GM21786 (cell line): ENCODE measurements around the gene PF4V1.
"Not testable (repeated sequence)": the region's sequence is repeated elsewhere in the genome, so short reads cannot be mapped to it uniquely, and the experiment has no call there.

Source experiments
- ATAC-seq: cut with Tn5 transposase; IDR thresholded peaks from one replicate; pipeline ENCODE4 v1.9.1; 2021; ENCODE audit not compliant: unreplicated experiment

PF4V1 gene

GRCh38 chr4:73869130-73870055, 16.3 kb downstream of the PF4V1 start, which contains the start of gene CXCL1:
Gene CXCL1, plus strand, starts transcription at chr4:73869393. Its CDS starts 78 bp downstream, at chr4:73869471.
- ATAC-seq: no peak

DNA sequence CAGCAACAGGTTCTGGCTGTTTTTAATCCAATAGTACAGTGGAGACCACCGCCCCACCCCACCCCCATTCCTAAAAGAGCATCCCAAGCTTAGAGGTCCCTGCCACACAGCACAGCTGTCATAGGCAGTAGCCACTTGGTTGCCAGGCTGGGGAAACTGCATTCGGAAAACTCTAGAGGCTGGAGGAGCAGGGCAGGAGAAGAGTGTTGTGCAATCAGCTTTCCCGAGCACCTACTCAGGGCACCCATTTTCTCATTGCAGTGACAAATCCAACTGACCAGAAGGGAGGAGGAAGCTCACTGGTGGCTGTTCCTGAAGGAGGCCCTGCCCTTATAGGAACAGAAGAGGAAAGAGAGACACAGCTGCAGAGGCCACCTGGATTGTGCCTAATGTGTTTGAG, 17.2 kb downstream of the PF4V1 start:
- ATAC-seq: no peak

- no peak for ATAC-seq
Measured at GRCh38 chr4:73870768-73871167, 17.7 kb downstream of the PF4V1 start.

- ATAC-seq: no peak
Measured at GRCh38 chr4:73871511-73872310, 18.6 kb downstream of the PF4V1 start.

- no peak for ATAC-seq
Measured at GRCh38 chr4:73872316-73873108, 19.4 kb downstream of the PF4V1 start.

DNA sequence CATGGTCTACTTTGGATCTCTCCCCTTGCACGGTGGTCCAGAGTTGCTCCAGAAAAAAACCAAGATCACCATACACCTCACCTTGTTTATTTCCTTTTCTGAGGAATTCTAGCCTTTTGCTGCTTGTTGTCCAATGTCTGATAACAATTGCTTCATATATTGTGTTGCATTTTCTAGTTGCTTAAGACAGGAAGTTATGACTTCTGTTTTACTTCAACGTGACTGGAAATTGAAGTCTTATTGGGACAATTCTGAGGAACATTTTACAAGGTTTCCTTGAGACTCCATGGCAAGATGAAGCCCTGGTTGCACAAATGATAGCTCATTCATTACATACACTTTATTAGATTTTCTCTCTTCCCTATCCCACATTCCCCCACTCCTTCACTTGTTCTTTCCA, 21.3 kb downstream of the PF4V1 start:
- no peak for ATAC-seq

- no peak for ATAC-seq
Measured at GRCh38 chr4:73875401-73875800, 22.3 kb downstream of the PF4V1 start.

DNA sequence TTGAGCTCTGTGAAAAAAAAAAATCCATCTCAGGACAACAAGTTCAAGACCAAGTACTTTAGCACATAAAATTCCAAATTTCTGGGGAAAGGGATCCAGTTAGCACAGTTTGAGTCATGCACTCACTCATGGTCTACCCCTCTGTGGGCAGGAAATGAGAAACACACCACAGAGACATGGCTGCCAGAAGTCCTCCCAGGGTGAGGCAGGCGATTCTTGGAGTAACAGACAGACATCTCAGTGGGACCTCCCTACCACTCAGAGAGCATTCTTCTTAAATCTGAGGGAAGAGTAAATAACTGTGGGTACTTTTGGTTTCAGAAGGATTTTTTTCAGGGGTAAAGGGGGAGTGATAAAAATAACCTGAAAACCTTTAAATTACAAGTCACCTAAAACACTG, 30.2 kb downstream of the PF4V1 start:
- ATAC-seq: no peak

DNA sequence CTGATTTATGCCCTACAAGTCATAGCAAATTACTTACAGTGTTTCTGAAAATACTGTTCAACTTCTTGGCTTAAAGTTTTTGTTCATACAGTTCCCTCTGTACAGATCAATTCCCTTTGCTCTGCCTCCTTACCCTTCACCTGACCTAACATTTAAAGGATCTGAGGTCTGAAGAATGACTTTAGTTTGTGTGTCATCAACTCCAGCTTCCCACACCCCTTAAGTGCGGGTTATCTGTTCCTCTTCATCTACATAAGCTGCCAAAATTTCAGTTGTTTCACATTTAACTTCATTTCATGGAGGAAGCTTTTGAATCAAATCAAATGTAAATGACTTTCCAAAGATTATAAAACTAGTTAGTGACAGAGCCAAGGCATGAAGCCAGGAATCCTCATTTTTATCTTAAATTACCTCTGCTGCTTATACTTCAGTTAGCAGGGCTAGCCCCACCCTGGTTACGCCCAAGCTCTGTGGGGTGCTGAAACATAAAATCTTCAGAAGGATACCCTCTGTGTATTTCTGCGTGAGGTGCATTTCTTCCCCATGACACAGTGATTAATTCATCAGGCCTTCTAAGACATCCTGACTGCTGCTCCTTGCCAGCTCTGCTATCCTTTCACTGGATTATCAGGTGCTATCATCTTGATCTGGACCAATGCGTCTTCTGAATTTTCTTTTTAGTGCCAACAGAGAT, 32.6 kb downstream of the PF4V1 start:
- ATAC-seq: no peak

- ATAC-seq: no peak
Measured at GRCh38 chr4:73891326-73891725, 38.2 kb downstream of the PF4V1 start.

GRCh38 chr4:73891739-73892405, 38.8 kb downstream of the PF4V1 start:
- no peak for ATAC-seq

GRCh38 chr4:73892966-73893365, 39.9 kb downstream of the PF4V1 start:
- ATAC-seq: no peak

DNA sequence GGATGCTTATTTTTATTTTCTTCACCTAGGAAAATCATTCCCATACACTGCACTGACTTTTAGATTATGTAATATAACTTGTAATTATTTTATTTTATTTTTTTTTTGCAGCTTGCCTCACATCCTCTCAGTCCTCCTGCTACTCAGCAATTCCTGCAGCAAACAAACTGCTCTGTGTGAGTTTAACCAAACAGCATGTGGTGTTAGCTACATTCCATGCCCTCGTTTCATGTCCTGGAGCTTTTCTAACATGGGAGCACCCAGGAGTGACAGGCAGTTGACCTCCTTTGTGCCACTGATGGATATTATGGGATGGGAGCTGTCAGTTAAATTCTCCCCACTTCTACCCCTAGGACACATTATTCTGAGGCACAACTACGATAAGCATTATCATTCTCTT, 40.9 kb downstream of the PF4V1 start:
- ATAC-seq: no peak

DNA sequence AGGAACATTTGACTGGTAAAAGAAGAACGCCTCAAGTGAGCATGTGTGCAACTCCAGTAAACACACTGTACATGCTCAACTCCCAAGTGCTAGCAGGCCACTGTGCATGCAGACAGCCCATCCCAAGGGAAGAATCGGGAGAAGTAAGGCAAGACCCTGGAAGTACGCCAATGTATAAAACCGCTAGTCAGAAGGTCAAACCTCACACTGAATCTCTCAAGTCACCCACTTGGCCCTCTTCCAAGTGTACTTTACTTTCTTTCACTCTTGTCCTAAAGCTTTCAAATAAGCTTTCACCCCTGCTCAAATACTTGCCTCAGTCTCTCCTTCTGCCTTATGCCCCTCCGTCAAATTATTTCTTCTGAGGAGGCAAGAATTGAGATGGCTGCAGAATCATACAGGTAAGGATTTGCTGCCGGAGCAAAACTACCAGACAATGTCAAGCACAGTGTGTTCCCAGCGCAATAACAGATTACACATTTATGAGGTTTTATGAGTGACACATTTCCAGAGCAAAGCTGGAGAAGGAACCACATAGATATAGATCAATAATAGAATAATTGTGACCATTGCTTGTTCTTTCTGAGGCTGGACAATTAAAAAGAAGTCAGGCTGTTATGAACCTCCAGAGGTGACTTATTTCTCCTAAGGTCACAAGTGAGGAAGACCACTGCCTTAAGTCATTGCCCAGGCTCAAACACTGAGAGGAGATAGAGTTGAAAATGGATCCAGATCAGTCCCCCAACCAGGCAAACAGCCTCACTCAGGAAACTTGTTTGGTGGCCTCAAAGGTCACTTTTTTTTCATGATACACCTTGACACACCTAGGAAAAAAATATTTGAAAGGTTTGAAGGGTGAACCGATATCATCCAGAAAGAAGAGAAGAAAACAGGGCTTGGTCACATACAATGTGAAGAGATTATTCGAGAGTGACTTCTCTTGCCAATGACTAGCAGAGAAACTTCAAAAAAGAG, 42.4 kb downstream of the PF4V1 start:
- no peak for ATAC-seq

GRCh38 chr4:73896416-73896815, 43.3 kb downstream of the PF4V1 start:
- no peak for ATAC-seq

DNA sequence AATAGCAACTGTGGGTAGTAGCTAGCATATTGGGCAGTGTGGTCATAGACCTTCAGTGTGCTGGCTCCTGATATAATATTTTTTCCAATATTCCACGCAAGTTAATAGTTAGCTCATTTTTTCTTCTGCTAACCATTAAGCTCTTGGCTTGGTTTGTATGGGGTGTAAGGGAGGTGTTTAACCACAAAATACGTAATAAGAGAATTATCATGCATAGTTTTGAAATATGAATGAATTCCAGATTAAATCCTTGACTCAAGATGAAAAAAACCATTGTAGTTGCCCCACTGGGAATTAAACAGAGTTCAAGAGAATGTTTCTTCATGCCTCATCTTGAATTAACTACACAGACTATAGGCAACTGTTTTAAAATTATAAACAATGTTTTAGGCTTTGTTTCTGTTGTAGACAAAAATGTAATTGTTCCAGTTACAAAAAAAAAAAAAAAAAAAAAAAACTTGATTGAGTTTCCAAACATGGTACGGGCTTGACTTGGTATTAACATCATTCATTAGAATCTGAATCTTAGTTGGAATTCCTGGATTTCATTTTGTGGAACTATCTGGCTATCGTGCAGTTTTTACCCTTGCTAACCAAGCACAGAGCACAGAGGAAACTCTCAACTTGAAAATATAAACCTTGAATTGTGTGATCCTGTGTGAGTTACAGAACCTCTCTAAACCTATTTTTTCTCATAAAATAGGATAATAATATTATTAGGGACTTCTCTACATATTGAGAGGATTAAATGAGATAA, 44.5 kb downstream of the PF4V1 start:
- no peak for ATAC-seq

GRCh38 chr4:73899338-73899737, 46.2 kb downstream of the PF4V1 start:
- ATAC-seq: not testable (repeated sequence)

DNA sequence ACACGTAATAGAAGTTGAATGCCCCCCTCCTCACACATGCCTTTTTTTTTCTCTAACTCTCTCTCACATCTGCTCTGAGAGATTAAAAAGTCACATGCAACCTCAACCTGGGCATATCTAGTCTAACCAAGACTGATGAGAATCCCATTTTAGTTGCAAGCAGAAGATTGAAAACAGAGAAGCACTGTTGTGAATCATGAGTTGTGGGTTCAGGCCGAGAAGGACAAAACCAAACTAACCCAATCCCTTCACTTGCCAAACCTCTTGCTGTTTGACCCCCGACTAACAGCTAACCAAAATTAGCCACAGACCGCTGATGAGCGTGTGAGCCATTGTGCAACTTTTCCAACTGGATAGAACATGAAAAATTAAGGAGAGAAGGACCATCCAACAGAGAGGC, 47.9 kb downstream of the PF4V1 start:
- ATAC-seq: no peak
